Measurements from ENCODE around the gene NCKAP5. TPM values are rescaled to one million over a fixed set of nuclear protein-coding genes. Genes with fewer than 3 reads are reported as not detected.

NCKAP5 gene
- total RNA-seq, 2 donors from 2014 or later = not detected

GRCh38 chr2:133496501-133497269, 71.6 kb downstream of the NCKAP5 start:
- DNase-seq (no peak), ATAC-seq (no peak)
- Mint-ChIP-seq H3K4me3 (no peak overlapping the region), H3K4me1 (no peaks in the 10 kb centered on the region), H3K27ac (no peak overlapping the region), H3K36me3 (ENCODE audit: low read depth) (no peaks in the 10 kb centered on the region), H3K27me3 (peaks cover 16% of the 10 kb centered on the region)
- no peaks in the 10 kb centered on the region for H3K9me3 ChIP-seq (ENCODE audit: control insufficient read depth, low read length, poor library complexity, severe bottlenecking)

DNA sequence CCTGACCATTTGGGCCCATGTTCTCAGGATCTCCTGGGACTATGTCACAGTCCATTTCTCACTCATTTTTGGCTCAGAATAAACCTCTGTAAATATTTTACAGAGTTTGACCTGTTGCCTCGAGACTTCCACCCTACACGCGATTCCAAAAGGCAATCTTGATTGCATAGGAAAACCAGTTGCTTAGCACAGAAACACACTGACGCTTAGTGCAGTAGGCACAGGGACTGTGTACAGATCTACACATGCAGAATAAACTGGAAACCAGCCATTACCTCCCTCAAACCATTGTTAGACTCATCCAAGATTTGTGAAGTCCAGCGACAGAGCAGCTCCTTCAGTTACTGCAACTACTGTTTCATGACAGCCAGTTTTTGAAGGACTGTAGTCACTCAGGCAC, 73.0 kb downstream of the NCKAP5 start:
- H3K9me3 ChIP-seq (ENCODE audit: control insufficient read depth, low read length, poor library complexity, severe bottlenecking) = no peaks in the 10 kb centered on the region
- DNase-seq (no peak), ATAC-seq (no peak)
- no peaks in the 10 kb centered on the region for H3K36me3 Mint-ChIP-seq (ENCODE audit: low read depth)
- peaks cover 10% of the 10 kb centered on the region for H3K27me3 Mint-ChIP-seq
- no peaks in the 10 kb centered on the region for H3K4me1 Mint-ChIP-seq
- H3K4me3 Mint-ChIP-seq = no peak overlapping the region
- H3K27ac Mint-ChIP-seq = no peak overlapping the region

DNA sequence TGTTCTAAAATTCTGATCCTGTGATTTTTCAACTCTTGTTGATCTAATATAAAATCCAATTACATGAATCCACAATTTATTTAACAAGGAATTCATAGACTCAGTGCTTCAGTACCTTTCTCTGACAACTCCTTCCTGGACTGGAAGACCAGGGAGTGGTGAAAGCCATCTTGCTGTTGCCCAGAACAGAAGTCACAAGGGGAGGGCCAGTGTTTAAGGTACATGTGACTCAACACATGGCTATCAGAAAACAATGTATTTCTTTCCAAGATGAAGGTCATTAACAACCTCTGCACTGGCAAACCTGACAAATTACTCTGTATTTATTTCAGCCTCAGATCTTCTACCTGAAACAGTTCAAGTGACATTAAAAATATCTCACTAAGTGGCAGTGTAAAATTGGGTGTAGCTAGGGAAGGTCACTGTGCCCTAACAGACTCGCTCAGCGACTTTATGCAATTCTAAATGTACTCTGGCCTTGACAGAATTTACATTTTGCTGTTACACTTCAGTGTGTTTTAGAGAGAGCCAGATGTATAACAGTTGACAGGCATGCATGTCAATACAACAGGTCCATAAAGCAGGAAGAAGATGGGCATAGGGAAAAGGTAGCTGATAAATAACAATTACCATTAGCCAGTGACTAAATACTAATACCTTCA, 75.4 kb downstream of the NCKAP5 start:
- Mint-ChIP-seq H3K27ac (no peak overlapping the region), H3K4me3 (no peak overlapping the region), H3K36me3 (ENCODE audit: low read depth) (no peaks in the 10 kb centered on the region), H3K4me1 (no peaks in the 10 kb centered on the region), H3K27me3 (peaks cover 6% of the 10 kb centered on the region)
- no peaks in the 10 kb centered on the region for H3K9me3 ChIP-seq (ENCODE audit: control insufficient read depth, low read length, poor library complexity, severe bottlenecking)
- ATAC-seq = no peak
- DNase-seq = no peak

DNA sequence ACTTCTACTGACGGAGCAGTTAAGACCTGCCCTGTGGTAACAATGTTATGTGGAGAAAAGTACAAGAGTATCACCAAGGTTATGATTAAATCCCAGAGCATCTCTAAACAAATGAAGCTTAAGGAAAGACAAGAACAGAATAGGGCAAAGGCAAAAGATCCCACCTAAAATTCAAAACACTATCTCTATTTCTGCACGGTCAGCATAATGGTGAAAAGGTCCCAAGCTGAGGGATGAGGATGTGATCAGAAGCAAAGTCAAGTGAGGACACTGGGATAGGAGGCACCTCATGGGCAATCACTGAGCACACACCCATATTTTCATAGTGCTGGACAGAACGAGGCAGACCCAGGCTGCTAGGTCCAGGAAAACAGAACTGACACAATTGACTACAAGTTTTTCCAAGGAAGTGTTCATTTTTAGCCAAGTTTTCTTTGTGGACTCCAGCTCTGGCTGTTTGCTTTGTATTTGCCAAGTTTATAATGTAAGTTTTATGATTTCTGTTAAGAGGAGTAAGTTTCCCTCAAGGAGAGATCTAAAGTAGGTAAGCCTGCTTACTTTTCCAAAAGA, 77.8 kb downstream of the NCKAP5 start:
- H3K27ac Mint-ChIP-seq = no peak overlapping the region
- H3K4me3 Mint-ChIP-seq = no peak overlapping the region
- DNase-seq = no peak
- ATAC-seq = no peak
- H3K4me1 Mint-ChIP-seq = no peaks in the 10 kb centered on the region
- H3K9me3 ChIP-seq (ENCODE audit: control insufficient read depth, low read length, poor library complexity, severe bottlenecking) = no peaks in the 10 kb centered on the region
- no peaks in the 10 kb centered on the region for H3K27me3 Mint-ChIP-seq
- H3K36me3 Mint-ChIP-seq (ENCODE audit: low read depth) = no peaks in the 10 kb centered on the region

GRCh38 chr2:133489641-133490410, 78.4 kb downstream of the NCKAP5 start:
- H3K27me3 Mint-ChIP-seq = no peaks in the 10 kb centered on the region
- ATAC-seq (no peak), DNase-seq (no peak)
- H3K27ac Mint-ChIP-seq = no peak overlapping the region
- H3K4me1 Mint-ChIP-seq = no peaks in the 10 kb centered on the region
- H3K36me3 Mint-ChIP-seq (ENCODE audit: low read depth) = no peaks in the 10 kb centered on the region
- no peaks in the 10 kb centered on the region for H3K9me3 ChIP-seq (ENCODE audit: control insufficient read depth, low read length, poor library complexity, severe bottlenecking)
- H3K4me3 Mint-ChIP-seq = no peak overlapping the region

- Mint-ChIP-seq H3K27me3 (no peaks in the 10 kb centered on the region), H3K27ac (no peak overlapping the region), H3K4me3 (no peak overlapping the region), H3K4me1 (no peaks in the 10 kb centered on the region), H3K36me3 (ENCODE audit: low read depth) (no peaks in the 10 kb centered on the region)
- no peak for ATAC-seq
- no peaks in the 10 kb centered on the region for H3K9me3 ChIP-seq (ENCODE audit: control insufficient read depth, low read length, poor library complexity, severe bottlenecking)
- no peak for DNase-seq
These were observed 79.1 kb downstream of the NCKAP5 start for GRCh38 chr2:133489146-133489545.

DNA sequence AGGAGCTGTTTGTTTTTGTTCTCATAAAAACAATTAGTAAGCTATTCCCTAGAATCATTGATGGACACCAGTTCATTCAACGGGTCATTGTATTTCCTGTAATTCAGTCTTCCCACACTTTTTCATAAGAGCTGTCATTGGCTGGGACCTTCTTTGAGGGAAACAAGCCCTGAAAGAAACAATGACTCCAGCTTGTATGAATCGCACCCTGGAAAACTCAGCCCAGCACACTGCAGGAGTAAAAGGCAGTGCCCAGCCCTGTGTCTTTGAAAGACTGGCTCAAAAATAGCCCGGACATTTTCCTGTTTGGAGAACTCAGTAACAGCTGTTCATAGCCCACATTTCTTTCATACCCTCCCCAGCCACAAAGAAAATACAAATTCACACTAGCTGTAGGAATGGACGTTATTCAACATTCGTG, 81.5 kb downstream of the NCKAP5 start:
- no peak for ATAC-seq
- H3K4me3 Mint-ChIP-seq = no peak overlapping the region

DNA sequence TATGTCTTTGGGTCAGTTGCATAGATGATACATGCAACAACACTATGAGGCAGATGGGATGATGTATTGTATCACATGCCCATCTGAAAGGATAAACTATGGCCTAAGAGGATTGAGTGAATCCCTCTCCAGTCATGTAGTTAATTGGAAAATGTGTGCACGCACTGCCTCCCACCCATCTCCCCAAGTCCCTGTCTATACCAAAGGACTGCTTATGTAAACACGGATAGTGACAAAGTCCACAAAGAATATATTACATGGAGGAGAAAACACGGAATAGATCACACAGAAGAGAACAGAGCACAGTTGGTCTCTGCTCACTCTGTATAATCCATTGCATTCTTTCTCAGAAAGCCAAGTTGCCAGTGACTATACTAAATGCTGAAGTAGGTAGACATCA, 82.4 kb downstream of the NCKAP5 start:
- H3K9me3 ChIP-seq (ENCODE audit: control insufficient read depth, low read length, poor library complexity, severe bottlenecking) = no peaks in the 10 kb centered on the region
- Mint-ChIP-seq H3K27me3 (peaks cover under 1% of the 10 kb centered on the region), H3K4me1 (no peaks in the 10 kb centered on the region), H3K4me3 (no peak overlapping the region), H3K36me3 (ENCODE audit: low read depth) (no peaks in the 10 kb centered on the region), H3K27ac (no peak overlapping the region)
- no peak for ATAC-seq
- no peak for DNase-seq

More for the DNA sequence above, 81.5 kb downstream of the NCKAP5 start:
- Mint-ChIP-seq H3K27ac (no peak overlapping the region), H3K4me1 (no peaks in the 10 kb centered on the region), H3K27me3 (no peaks in the 10 kb centered on the region), H3K36me3 (ENCODE audit: low read depth) (no peaks in the 10 kb centered on the region)
- no peak for DNase-seq
- H3K9me3 ChIP-seq (ENCODE audit: control insufficient read depth, low read length, poor library complexity, severe bottlenecking) = no peaks in the 10 kb centered on the region

GRCh38 chr2:133484784-133485183, 83.5 kb downstream of the NCKAP5 start:
- no peak for ATAC-seq
- H3K36me3 Mint-ChIP-seq (ENCODE audit: low read depth) = no peaks in the 10 kb centered on the region
- DNase-seq = no peak
- H3K27me3 Mint-ChIP-seq = peaks cover 5% of the 10 kb centered on the region
- H3K27ac Mint-ChIP-seq = no peak overlapping the region
- no peak overlapping the region for H3K4me3 Mint-ChIP-seq
- no peaks in the 10 kb centered on the region for H3K9me3 ChIP-seq (ENCODE audit: control insufficient read depth, low read length, poor library complexity, severe bottlenecking)
- H3K4me1 Mint-ChIP-seq = no peaks in the 10 kb centered on the region

- Mint-ChIP-seq H3K27ac (no peak overlapping the region), H3K27me3 (peaks cover 5% of the 10 kb centered on the region), H3K4me3 (no peak overlapping the region), H3K4me1 (no peaks in the 10 kb centered on the region), H3K36me3 (ENCODE audit: low read depth) (no peaks in the 10 kb centered on the region)
- ATAC-seq = no peak
- no peak for DNase-seq
- H3K9me3 ChIP-seq (ENCODE audit: control insufficient read depth, low read length, poor library complexity, severe bottlenecking) = no peaks in the 10 kb centered on the region
These were observed 84.2 kb downstream of the NCKAP5 start for GRCh38 chr2:133484106-133484505.

DNA sequence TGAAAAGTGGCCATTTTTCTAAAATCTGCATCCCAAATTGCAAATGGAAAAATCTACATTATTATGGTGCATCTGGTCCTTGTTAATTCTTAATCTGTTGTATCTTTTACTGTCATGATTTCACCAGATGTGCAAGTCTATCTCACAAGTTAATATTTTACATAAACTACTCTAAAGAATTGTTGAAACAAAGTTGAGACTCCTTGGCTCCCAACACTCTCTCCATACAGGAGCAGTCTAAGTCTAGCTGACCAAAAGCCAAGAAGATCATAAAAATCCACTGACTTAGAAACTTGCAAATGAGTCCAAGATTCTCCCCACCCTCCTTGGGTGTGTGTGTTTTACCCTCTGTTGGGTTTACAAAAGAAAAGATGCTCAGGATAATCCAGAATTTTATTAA, 85.1 kb downstream of the NCKAP5 start:
- H3K4me1 Mint-ChIP-seq = no peaks in the 10 kb centered on the region
- H3K36me3 Mint-ChIP-seq (ENCODE audit: low read depth) = no peaks in the 10 kb centered on the region
- H3K9me3 ChIP-seq (ENCODE audit: control insufficient read depth, low read length, poor library complexity, severe bottlenecking) = no peaks in the 10 kb centered on the region
- H3K4me3 Mint-ChIP-seq = no peak overlapping the region
- ATAC-seq = no peak
- DNase-seq = no peak
- no peak overlapping the region for H3K27ac Mint-ChIP-seq
- peaks cover 5% of the 10 kb centered on the region for H3K27me3 Mint-ChIP-seq

DNA sequence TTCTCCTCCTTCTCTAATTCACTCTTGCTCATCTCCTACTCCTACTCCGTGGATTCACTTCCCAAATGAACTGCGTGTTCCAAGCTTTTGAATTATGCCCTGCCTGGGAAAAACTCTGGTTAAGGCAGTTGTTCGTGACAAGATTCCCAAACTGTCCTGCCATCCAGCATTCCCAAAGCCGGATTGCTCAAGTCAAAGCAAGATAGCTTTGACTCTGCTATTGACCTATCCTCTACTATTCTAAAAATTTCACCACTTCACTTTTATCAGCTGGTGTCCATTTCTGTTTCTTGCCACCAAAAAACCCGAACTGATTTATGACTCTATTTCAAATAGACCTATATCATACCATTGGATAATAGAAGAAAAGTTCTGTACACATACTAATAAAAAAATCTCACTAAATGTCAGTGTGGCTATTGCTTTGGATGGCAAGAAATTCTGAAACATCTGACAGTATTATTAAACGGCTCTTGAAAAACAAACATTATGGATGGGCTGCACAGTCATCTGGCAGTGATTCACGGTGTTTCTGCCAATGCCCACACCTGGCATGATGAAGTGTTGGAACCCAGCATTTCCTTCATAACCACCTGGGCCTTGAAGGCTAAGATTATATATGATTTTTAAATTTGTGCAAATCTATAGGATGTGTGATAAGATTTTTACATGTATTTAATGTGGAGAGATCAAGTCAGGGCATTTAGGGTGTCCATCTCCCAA, 87.4 kb downstream of the NCKAP5 start:
- DNase-seq = no peak
- Mint-ChIP-seq H3K4me1 (no peaks in the 10 kb centered on the region), H3K27me3 (peaks cover 5% of the 10 kb centered on the region), H3K36me3 (ENCODE audit: low read depth) (no peaks in the 10 kb centered on the region), H3K27ac (no peak overlapping the region), H3K4me3 (no peak overlapping the region)
- no peak for ATAC-seq
- no peaks in the 10 kb centered on the region for H3K9me3 ChIP-seq (ENCODE audit: control insufficient read depth, low read length, poor library complexity, severe bottlenecking)

DNA sequence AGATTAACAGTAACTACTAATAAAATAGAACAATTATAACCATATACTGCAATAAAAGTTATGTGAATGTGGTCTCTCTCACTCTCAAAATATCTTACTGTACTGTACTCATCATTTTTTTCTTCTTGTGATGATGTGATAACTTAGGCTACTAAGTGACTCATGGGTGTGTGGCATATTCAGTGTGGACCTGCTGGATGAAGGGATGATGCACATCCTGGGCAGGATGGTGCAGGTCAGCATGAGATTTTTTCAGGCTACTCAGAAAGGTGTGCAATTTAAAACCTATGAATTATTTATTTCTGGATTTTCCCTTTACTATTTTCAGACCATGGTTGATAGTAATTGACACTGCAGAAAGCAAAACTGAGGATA, 90.7 kb downstream of the NCKAP5 start:
- no peaks in the 10 kb centered on the region for H3K9me3 ChIP-seq (ENCODE audit: control insufficient read depth, low read length, poor library complexity, severe bottlenecking)
- H3K36me3 Mint-ChIP-seq (ENCODE audit: low read depth) = no peaks in the 10 kb centered on the region
- H3K27me3 Mint-ChIP-seq = peaks cover 11% of the 10 kb centered on the region
- no peak overlapping the region for H3K27ac Mint-ChIP-seq
- DNase-seq (no peak), ATAC-seq (no peak)
- no peak overlapping the region for H3K4me3 Mint-ChIP-seq
- H3K4me1 Mint-ChIP-seq = no peaks in the 10 kb centered on the region

All from T-helper 17 cell (primary cell).